GOT3 (cell line): ENCODE measurements around the gene SPECC1.
"Not testable (repeated sequence)": the region's sequence is repeated elsewhere in the genome, so short reads cannot be mapped to it uniquely, and the experiment has no call there.

Experiments
- DNase-seq: peaks from one replicate; lab custom pipeline; 2025; ENCODE audit warnings: mixed read lengths; lab: John Stamatoyannopoulos, UW

Gene SPECC1

GRCh38 chr17:20313306-20313705, 304.1 kb downstream of the SPECC1 start:
- no peak for DNase-seq

DNA sequence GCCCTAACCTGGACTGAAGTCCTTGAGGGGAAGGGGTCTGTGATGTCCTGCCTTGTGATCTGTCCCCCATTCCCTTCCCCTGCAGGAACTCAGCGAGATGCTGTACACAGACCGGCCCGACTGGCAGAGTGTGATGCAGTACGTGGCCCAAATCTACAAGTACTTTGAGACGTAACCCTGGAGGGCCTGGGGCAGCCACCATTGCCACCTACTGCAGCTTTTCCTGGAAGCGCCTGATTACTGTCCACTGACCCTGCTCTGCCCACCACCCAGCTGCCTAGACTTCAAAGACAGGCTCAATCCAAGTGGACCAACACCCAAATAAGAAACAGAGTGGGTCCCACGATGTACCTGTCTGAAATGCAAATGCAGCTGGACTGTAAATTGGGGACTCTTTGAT, 304.7 kb downstream of the SPECC1 start:
- no peak for DNase-seq

DNA sequence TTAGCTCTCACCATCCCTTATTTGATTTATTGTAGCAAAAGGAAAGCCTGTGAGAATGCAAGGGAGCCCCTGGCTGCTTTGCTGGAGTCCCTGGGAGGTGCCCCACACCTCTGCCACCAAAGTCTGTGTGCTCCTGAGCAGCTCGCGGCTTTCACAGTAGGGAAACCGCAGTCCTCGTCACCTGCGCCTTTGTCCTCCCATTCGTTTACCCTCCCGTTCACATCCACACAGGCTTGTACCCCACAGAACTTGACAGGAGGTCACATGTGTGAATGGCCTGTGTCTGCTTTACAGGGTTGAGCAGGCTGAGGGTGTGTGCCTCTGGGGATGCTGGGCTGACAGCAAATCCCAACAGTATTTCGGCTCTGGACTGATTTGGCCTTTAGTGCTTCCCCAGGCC, 305.7 kb downstream of the SPECC1 start:
- no peak for DNase-seq

DNA sequence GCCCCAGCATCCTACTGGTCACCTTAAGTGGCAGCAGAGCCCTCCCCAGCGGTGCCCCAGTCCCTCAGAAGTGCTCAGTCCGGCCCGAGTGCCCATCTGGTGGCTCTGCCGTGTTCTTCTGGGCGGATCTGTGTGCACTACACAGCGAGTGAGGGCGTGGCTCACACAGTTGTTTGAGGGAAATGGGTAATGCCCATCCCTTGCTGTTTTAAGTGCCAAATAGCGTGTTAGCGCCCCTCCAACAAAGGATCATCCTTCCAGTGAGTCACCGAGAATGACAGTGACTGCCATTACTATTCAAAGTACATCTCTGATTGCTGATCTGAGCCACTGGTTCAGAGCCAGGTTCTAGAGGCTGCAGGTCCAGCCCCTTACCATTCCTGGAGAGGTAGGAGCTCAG, 306.2 kb downstream of the SPECC1 start:
- DNase-seq, result no peak

DNA sequence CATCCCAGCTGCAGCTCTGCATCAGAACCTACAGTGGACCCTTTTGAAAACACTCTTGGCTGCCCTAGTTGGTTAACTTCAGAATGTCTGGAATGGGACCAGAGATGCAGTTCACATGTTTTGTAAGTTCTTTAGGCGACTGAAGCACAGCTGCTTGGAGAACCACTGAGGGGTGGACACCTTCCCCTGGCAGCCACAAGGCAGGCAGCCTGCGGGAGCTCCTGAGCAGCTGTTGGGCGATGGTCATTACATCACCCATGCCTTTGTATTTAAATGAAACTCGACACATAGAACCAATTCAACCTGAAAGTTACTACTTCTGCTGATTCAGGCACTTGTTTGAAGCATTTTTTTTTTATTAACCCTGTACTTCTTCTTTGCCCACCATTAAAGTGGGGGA, 306.7 kb downstream of the SPECC1 start:
- DNase-seq, result no peak

- DNase-seq, result peak; percentile 58
Measured at GRCh38 chr17:20320535-20321229, 311.5 kb downstream of the SPECC1 start.

- not testable (repeated sequence) for DNase-seq
Measured at GRCh38 chr17:20321357-20321756, 312.2 kb downstream of the SPECC1 start.

GRCh38 chr17:20327739-20328138, 318.6 kb downstream of the SPECC1 start:
- DNase-seq, result not testable (repeated sequence)

- DNase-seq, result not testable (repeated sequence)
Measured at GRCh38 chr17:20351405-20351804, 342.2 kb downstream of the SPECC1 start.

GRCh38 chr17:20352567-20352966, 343.4 kb downstream of the SPECC1 start:
- not testable (repeated sequence) for DNase-seq

- not testable (repeated sequence) for DNase-seq
Measured at GRCh38 chr17:20363846-20364245, 354.7 kb downstream of the SPECC1 start.
